SH-SY5Y (cell line): ENCODE results near the gene FLT3LG.

Experiments used
- GATA2 ChIP-seq: IDR thresholded peaks from 2 replicates; pipeline ENCODE4 v1.6.1; 2011; ENCODE audit warnings: mild to moderate bottlenecking, low read depth, low read length
- GATA3 ChIP-seq: IDR thresholded peaks from 2 replicates; pipeline ENCODE4 v1.6.1; 2011; ENCODE audit warnings: low read depth, mild to moderate bottlenecking, low read length, moderate library complexity

DNA sequence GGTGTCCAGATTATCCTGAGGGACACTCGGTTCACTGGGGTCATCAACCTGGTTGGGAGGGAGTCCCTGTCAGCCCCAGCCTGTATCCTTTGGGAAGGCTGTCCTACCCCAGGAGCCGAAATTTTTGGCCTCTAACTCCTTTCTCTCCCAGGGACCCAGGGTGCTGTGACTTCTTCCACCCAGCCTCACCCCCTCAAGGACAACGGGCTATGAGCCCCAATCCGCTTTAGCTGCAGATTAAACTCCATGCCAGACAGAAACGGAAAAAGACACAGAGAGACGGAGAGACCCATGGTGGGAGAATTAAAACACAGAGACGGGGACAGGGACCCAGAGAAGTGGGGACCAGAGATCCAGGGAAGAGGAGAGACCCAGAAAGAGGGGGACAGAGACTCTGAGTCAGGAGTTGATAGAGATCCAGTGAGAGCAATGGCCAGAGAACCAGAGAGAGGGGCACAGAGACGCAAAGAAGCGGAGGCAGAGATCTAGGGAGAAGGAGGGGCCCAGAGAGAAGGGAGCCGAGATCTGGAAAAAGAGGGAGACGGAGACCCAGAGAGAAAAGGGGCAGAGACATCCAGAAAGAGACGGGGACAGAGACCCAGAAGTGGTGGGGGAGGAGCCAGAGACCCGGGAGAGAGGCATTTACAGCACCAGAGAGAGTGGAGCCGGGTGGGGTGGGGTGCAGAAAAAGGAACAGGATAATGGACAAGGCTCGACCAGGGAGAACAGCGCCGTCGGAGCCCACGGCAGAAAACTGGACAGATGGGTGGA lies 33.4 kb upstream of the FLT3LG start:
- TF ChIP-seq GATA2 (no peak), GATA3 (no peak)
